Measurements from ENCODE around the gene SIGLEC9.
A peak's percentile ranks its signal among the peaks of the same experiment; 100 is the strongest.

The SIGLEC9 gene
- 40.9 to 120 (median 70.4) reads per million in 17 experiments for total RNA-seq

DNA sequence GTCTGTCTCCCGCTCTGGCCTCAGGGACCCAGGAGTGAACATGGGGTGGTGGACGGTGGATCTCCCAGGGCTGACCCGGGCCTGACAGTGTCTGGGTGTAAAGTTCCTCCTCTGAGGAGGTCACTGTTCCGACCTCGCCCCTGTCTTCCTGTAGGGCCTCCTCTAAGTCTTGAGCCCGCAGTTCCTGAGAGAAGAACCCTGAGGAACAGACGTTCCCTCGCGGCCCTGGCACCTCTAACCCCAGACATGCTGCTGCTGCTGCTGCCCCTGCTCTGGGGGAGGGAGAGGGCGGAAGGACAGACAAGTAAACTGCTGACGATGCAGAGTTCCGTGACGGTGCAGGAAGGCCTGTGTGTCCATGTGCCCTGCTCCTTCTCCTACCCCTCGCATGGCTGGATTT is at the start of gene SIGLEC9:
SIGLEC9 (plus strand) TSS at position 178 of the 400 bp plus-strand sequence; CDS start at position 247, 69 bp downstream.
- peak; percentile 85 to 93 (median 92) for DNase-seq

- no peak for DNase-seq
Measured at GRCh38 chr19:51075998-51076397, 48.7 kb upstream of the SIGLEC9 start.

- no peak for DNase-seq
Measured at GRCh38 chr19:51076631-51077213, 48.0 kb upstream of the SIGLEC9 start.

- DNase-seq: no peak
Measured at GRCh38 chr19:51078104-51078503, 46.6 kb upstream of the SIGLEC9 start.

DNA sequence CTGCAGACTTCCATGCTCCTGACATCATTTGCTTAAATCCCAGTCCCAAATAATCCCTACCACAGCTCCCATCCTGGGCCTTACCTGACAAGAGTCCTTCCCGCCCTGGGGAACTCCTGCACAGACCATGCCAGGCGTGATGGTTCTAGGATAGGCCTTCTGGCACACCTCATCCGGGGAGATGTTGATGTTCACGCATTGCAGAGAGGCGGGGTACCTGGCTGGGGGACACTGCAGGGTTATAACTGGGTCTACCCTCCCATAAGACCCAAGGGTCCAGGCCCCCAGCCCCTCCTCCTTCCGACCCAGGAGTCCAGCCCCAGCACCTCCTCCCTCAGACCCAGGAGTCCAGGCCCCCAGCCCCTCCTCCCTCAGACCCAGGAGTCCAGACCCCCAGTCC is 46.0 kb upstream of the SIGLEC9 start:
- DNase-seq: no peak

DNA sequence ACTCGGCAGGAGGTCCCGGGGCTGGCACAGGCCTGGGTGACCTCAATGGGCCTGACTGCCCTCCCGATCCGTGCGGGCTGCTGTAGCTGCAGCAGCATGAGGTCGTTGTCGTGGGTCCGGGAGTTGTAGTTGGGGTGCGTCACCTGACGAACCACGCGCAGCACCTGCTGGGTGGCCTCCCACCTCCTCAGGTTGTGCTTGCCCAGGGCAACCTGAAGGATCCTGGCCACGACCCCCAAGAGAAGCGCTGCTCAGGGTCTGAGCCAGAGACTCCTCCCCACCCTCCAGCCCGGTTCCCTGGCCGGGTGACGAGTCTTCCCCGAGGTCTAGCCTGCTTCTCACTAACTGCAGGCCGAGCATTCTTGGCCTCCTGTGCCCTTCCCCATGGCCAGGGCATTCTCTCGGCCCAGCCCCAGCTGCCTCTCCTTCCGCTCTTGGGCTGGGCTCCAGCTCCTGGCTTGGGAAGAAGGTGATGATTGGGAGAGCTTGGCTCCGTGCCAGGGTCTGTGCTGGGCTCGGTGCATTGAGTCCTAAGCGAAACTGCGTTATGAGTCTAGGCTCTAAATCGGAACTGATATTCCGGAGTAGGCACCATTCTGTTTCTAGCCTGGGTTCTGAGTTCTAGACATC is 45.1 kb upstream of the SIGLEC9 start:
- no peak for DNase-seq

- no peak for DNase-seq
Measured at GRCh38 chr19:51081476-51081875, 43.2 kb upstream of the SIGLEC9 start.

GRCh38 chr19:51082611-51083010 is 42.1 kb upstream of the SIGLEC9 start, which contains the start of gene KLK14:
Gene KLK14, minus strand, starts transcription at chr19:51082887. Its CDS starts 273 bp downstream, at chr19:51082614.
- no peak for DNase-seq

DNA sequence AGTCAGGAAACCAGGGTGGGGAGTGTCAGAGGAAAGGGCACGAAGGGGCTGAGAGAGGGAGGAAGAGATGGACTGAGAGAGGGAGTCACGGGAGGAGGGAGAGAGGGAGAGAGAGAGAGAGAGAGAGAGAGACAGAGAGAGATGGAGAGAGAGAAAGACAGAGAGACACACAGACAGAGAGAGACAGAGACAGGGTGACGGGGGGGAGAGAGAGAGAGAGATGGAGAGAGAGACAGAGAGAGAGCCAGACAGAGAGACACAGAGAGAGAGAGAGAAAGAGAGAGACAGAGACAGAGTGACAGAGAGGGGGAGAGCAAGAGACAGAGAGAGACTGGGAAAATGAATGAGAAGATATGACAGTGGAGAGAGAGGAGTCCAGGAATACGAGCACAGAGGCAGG is 41.5 kb upstream of the SIGLEC9 start:
- no peak for DNase-seq

- no peak for DNase-seq
Measured at GRCh38 chr19:51083783-51084182, 40.9 kb upstream of the SIGLEC9 start.

DNA sequence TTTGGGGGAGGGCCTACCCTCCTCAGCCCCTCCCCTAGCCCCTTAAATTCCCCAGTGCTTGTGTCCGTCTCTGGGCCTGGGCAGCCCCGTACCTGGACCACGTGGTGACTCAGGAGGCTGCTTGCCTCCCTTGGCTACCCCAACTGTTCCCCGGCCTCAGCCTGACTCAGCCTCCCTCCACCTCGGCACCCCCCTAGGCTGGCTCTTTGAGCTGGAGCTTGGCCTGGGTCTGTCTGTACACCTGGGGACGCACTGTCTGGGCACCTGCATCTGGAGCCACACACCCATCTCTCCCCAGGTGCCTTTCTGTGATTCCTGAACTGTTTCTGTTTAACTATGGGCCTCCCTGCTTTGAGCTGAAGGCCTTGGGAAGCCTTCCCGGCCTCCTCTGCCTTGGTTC is 40.2 kb upstream of the SIGLEC9 start:
- no peak for DNase-seq

- DNase-seq: no peak
Measured at GRCh38 chr19:51086153-51086850, 38.4 kb upstream of the SIGLEC9 start.

- DNase-seq: no peak
Measured at GRCh38 chr19:51089786-51090185, 34.9 kb upstream of the SIGLEC9 start.

- no peak for DNase-seq
Measured at GRCh38 chr19:51090471-51090870, 34.2 kb upstream of the SIGLEC9 start.

DNA sequence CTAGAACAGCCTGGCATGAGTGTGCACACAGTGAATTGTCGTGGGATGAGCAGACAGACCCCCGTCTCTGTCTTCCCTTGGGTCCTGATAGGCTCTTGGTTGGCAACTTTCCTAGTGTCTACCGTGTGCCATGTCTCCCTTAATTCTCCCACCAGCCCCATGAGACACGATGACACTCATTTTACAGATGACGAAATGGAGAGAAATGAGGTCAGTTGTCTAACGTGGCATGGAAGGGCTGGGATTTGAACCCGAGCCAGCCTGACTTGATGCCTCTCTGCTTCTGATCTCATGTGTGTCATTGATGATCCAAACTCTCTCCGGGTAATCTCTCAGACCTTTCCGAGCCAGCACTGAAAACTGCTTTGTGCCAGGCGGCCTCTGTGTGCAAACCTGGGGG is 33.6 kb upstream of the SIGLEC9 start:
- DNase-seq: no peak

GRCh38 chr19:51091895-51092873 is 32.5 kb upstream of the SIGLEC9 start:
- no peak for DNase-seq

GRCh38 chr19:51093101-51093500 is 31.6 kb upstream of the SIGLEC9 start:
- no peak for DNase-seq

DNA sequence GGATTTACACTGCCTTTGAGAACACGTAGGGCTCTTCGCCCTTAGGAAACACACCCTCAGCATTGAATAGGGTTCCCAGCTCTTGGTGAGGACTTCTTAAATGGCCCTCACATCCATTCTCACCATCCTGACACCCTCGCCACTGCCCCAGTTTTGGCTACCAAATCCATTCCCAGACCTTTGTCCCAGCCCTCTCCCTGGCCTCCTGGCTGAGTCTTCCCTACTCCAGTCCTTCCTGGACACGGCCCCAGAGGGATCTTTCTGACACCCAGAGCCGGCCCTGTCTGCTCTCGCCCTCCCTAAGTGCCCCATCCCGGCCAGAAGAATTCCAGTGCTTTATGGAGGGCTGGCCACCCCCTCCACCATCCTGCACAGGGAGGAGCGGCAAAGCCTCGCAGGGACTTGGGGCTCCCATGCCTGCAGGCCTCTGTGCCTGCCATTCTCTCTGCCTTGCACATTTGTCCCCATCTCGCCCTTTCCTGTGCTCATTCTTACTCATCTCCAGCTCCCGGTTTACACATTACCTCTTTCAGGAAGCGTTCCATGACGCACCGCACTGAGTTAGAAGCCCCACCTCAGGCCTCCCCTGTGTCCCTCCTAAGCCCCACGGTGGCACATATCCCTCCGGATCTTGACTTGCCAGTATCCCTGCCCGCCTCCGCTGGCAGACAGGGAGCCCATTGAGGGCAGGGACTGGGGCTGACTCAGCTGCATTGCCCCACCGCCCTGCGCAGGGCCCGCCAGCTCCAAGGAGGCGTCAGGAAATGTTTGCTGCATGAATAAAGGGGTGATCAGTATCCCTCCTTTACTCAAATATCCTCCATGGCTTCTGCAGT is 31.0 kb upstream of the SIGLEC9 start:
- DNase-seq: no peak

GRCh38 chr19:51094696-51095279 is 29.9 kb upstream of the SIGLEC9 start:
- peak; percentile 36 to 69 (median 60) for DNase-seq

- DNase-seq: peak in 3 of 4 experiments; percentile 24 to 38 (median 29)
Measured at GRCh38 chr19:51096473-51097165, 28.1 kb upstream of the SIGLEC9 start.

Measured in suppressor macrophage (primary cell).